Measurements from ENCODE around the gene ROR1. TPM values are rescaled to one million over a fixed set of nuclear protein-coding genes. Genes with fewer than 3 reads are reported as not detected.
"Not testable (repeated sequence)": the region's sequence is repeated elsewhere in the genome, so short reads cannot be mapped to it uniquely, and the experiment has no call there.

ROR1 gene
- total and polyA plus RNA-seq, 8 donors, result 1.4 to 37.3 (median 14.6) TPM

DNA sequence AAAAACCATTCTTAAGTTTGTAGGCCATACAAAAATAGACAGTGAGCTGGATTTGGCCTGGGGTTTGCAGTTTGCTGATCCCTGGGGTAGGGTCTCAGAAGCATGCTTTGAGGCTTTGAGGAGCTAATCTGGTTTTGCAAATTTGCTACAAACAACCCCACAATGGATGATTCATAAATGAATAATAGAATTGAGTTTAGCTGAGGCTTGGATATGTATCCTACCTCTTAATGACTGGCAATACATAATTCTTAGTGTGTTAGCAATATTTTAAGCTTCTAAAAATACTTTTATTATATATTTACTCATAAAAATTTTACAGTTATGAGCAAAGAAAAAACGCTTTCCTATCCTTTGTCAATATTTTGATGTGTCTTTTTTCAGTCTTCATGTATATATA is 50.6 kb downstream of the ROR1 start:
- 54 to 70% (median 63%) methylated on average over 1 of the region's 1 CpG for WGBS, 5 donors
- intact Hi-C loops (cut with DNase I; ENCODE audit: low total_unique reads), result no loop called here
- Histone ChIP-seq H3K4me1 (peaks cover 4 to 55% (median 33%) of the 10 kb centered on the region in 4 donors), H3K9me3 (no peaks in the 10 kb centered on the region), H3K27me3 (no peaks in the 10 kb centered on the region), H3K27ac (no peak overlapping the region), H3K36me3 (no peaks in the 10 kb centered on the region), H3K4me3 (no peak overlapping the region)
- DNase-seq, result no peak
- TF ChIP-seq POLR2AphosphoS5 (IDR thresholded peaks at IDR 0.05), result no peak
- TF ChIP-seq EP300 (IDR thresholded peaks at IDR 0.05), result no peak
- TF ChIP-seq CTCF (IDR thresholded peaks at IDR 0.05), result no peak
- TF ChIP-seq POLR2A (IDR thresholded peaks at IDR 0.05), result no peak

GRCh38 chr1:63825111-63825510 is 51.3 kb downstream of the ROR1 start:
- DNase-seq, result no peak
- Histone ChIP-seq H3K4me3 (no peak overlapping the region), H3K4me1 (peaks cover 8 to 61% (median 39%) of the 10 kb centered on the region in 4 donors), H3K27ac (no peak overlapping the region), H3K9me3 (no peaks in the 10 kb centered on the region), H3K36me3 (no peaks in the 10 kb centered on the region), H3K27me3 (no peaks in the 10 kb centered on the region)
- intact Hi-C loops (cut with DNase I; ENCODE audit: low total_unique reads), result no loop called here
- WGBS, 5 donors, result 82 to 100% (median 91%) methylated on average over 1 of the region's 1 CpG
- TF ChIP-seq CTCF (IDR thresholded peaks at IDR 0.05) (no peak), EP300 (IDR thresholded peaks at IDR 0.05) (no peak), POLR2AphosphoS5 (IDR thresholded peaks at IDR 0.05) (no peak), POLR2A (IDR thresholded peaks at IDR 0.05) (no peak)

GRCh38 chr1:63826246-63826861 is 52.5 kb downstream of the ROR1 start:
- H3K27me3 ChIP-seq; H3K4me3 ChIP-seq; H3K27ac ChIP-seq; intact Hi-C loops (cut with DNase I; ENCODE audit: low total_unique reads); DNase-seq; H3K9me3 ChIP-seq; H3K36me3 ChIP-seq: not testable (repeated sequence)
- H3K4me1 ChIP-seq, result peaks cover 11 to 61% (median 36%) of the 10 kb centered on the region in 4 donors

- no peak for DNase-seq
- Histone ChIP-seq H3K36me3 (no peaks in the 10 kb centered on the region), H3K4me3 (no peak overlapping the region), H3K27ac (no peak overlapping the region), H3K4me1 (peaks cover 11 to 62% (median 34%) of the 10 kb centered on the region in 4 donors), H3K9me3 (no peaks in the 10 kb centered on the region), H3K27me3 (no peaks in the 10 kb centered on the region)
- intact Hi-C loops (cut with DNase I; ENCODE audit: low total_unique reads), result no loop called here
- no peak for TF ChIP-seq POLR2AphosphoS5 (IDR thresholded peaks at IDR 0.05)
- 71 to 76% (median 74%) methylated on average over 5 of the region's 5 CpGs for WGBS, 5 donors
These were observed 53.8 kb downstream of the ROR1 start for GRCh38 chr1:63827411-63828321.

GRCh38 chr1:63828322-63829044 is 54.7 kb downstream of the ROR1 start:
- intact Hi-C loops (cut with DNase I; ENCODE audit: low total_unique reads), result no loop called here
- H3K27ac ChIP-seq, result no peak overlapping the region
- H3K36me3 ChIP-seq, result no peaks in the 10 kb centered on the region
- H3K9me3 ChIP-seq, result no peaks in the 10 kb centered on the region
- TF ChIP-seq POLR2AphosphoS5 (IDR thresholded peaks at IDR 0.05) (no peak), CTCF (IDR thresholded peaks at IDR 0.05) (no peak), POLR2A (IDR thresholded peaks at IDR 0.05) (no peak), EP300 (IDR thresholded peaks at IDR 0.05) (no peak)
- no peak overlapping the region for H3K4me3 ChIP-seq
- no peak for DNase-seq
- H3K27me3 ChIP-seq, result no peaks in the 10 kb centered on the region
- WGBS, 5 donors, result 40 to 97% (median 95%) methylated on average over 1 of the region's 1 CpG
- H3K4me1 ChIP-seq, result peaks cover 11 to 70% (median 38%) of the 10 kb centered on the region in 4 donors
